Measurements from ENCODE around the gene AHCYL2. TPM values are rescaled to one million over a fixed set of nuclear protein-coding genes. Genes with fewer than 3 reads are reported as not detected.

Gene AHCYL2
- total and polyA plus RNA-seq, 2 of the 8 experiments (the other 6 are each of a cell fraction or from before 2014, with no cell fraction given): 20.7 to 25.4 TPM

GRCh38 chr7:129338450-129338849 lies 113.6 kb downstream of the AHCYL2 start:
- 86% methylated on average over 2 of the region's 2 CpGs; no CpG with 5 or more reads in 1 of the 2 experiments for WGBS, 2 experiments (ENCODE audit: extremely low coverage in 1 of 2, insufficient coverage in 1 of 2, insufficient read length in 1 of 2, insufficient replicate concordance in 2 of 2, low coverage in 1 of 2, low lambda C conversion rate in 2 of 2, missing lambda C conversion rate in 1 of 2)
- FAIRE-seq: no peak
- TF ChIP-seq SIN3A (conservative IDR thresholded peaks at IDR 0.05 in 1 of 2, IDR thresholded peaks at IDR 0.05 in 1 of 2; ENCODE audit: low read depth in 1 of 2, low read length in 2 of 2): no peak
- TF ChIP-seq SIRT6 (IDR thresholded peaks at IDR 0.05; ENCODE audit: low read length): no peak
- TF ChIP-seq TAF7 (optimal IDR thresholded peaks at IDR 0.05; ENCODE audit: borderline replicate concordance, low read depth, low read length): no peak
- no peak for TF ChIP-seq POLR2A (IDR thresholded peaks at IDR 0.05; ENCODE audit: control extremely low read depth in 1 of 2, low read depth in 2 of 2, low read length in 2 of 2)
- TF ChIP-seq MAX (IDR thresholded peaks at IDR 0.05): no peak
- no peak for TF ChIP-seq SUZ12 (IDR thresholded peaks at IDR 0.05; ENCODE audit: low read length)
- no peak for TF ChIP-seq FOSL1 (IDR thresholded peaks at IDR 0.05; ENCODE audit: insufficient read depth, low read depth, low read length)
- TF ChIP-seq RAD21 (IDR thresholded peaks at IDR 0.05 in 1 of 2, conservative IDR thresholded peaks at IDR 0.05 in 1 of 2; ENCODE audit: low read depth in 2 of 2, low read length in 2 of 2): no peak
- no peak for TF ChIP-seq KDM1A (IDR thresholded peaks at IDR 0.05; ENCODE audit: borderline replicate concordance, low read length)
- TF ChIP-seq CHD2 (IDR thresholded peaks at IDR 0.05; ENCODE audit: low read length): no peak
- no peak for TF ChIP-seq EZH2 (IDR thresholded peaks at IDR 0.05; ENCODE audit: low read depth, low read length, severe bottlenecking)
- TF ChIP-seq POU5F1 (IDR thresholded peaks at IDR 0.05; ENCODE audit: low read depth, low read length): no peak
- no peak for TF ChIP-seq BACH1 (IDR thresholded peaks at IDR 0.05; ENCODE audit: low read length)
- TF ChIP-seq RNF2 (IDR thresholded peaks at IDR 0.05; ENCODE audit: borderline replicate concordance, low read depth, low read length, missing control alignments, poor library complexity, severe bottlenecking): no peak

More at GRCh38 chr7:129338450-129338849, 113.6 kb downstream of the AHCYL2 start:
- no peak overlapping the region for H2BK5ac ChIP-seq (ENCODE audit: low read depth, low read length)
- no peak overlapping the region for H2BK15ac ChIP-seq (ENCODE audit: low read length)
- ChIA-PET POLR2A (ENCODE audit: partially characterized antibody) (no interaction called here), CTCF (ENCODE audit: partially characterized antibody) (interaction anchor here (0.7 to 1.4 kb wide), 3 partner anchors 38 to 120 kb away, joined by 3 to 5 read pairs (median 3); no protein-coding TSS in a partner anchor)
- no peak overlapping the region for H4K8ac ChIP-seq (ENCODE audit: extremely low read depth, insufficient read depth, low read length)
- H3K23ac ChIP-seq (ENCODE audit: insufficient read length): no peak overlapping the region
- no peak overlapping the region for H2AK5ac ChIP-seq (ENCODE audit: low read depth, low read length)
- H3K4ac ChIP-seq (replicated peaks; ENCODE audit: insufficient read length, low read depth, low read length): no peak overlapping the region
- no peak overlapping the region for H3K4me2 ChIP-seq (ENCODE audit: insufficient read depth in 1 of 2, low read depth in 2 of 2, low read length in 2 of 2)
- H3K9ac ChIP-seq (replicated peaks in 1 of 4; ENCODE audit: extremely low read depth in 1 of 4, low read depth in 3 of 4, low read length in 3 of 4): no peak overlapping the region
- H3K36me3 ChIP-seq (ENCODE audit: control insufficient read depth in 2 of 4, insufficient read depth in 4 of 4, low read length in 3 of 4): no peaks in the 10 kb centered on the region
- peaks cover 0 to 12% (median 2%) of the 10 kb centered on the region in 4 experiments; a peak in 2 of 7 replicates for H3K4me1 ChIP-seq (replicated peaks in 1 of 4; ENCODE audit: control insufficient read depth in 3 of 4, insufficient read depth in 4 of 4, low read length in 3 of 4)
- H2BK12ac ChIP-seq (ENCODE audit: low read depth, low read length): no peak overlapping the region
- no peak overlapping the region for H2AFZ ChIP-seq (ENCODE audit: low read length)
- H3K27ac ChIP-seq (ENCODE audit: low read depth, low read length): no peak overlapping the region
- no peaks in the 10 kb centered on the region for H3K27me3 ChIP-seq (replicated peaks in 1 of 4; ENCODE audit: control insufficient read depth in 3 of 4, extremely low read depth in 1 of 4, insufficient read depth in 3 of 4, low read length in 3 of 4)
- H3K4me3 ChIP-seq (ENCODE audit: extremely low read depth in 1 of 4, insufficient read depth in 2 of 4, low read depth in 3 of 4, low read length in 4 of 4): no peak overlapping the region
- no peak overlapping the region for H3K18ac ChIP-seq (ENCODE audit: extremely low read depth, low read length)
- H4K20me1 ChIP-seq (replicated peaks in 1 of 2; ENCODE audit: control insufficient read depth in 1 of 2, insufficient read depth in 2 of 2, low read length in 2 of 2): no peaks in the 10 kb centered on the region
- H3K79me1 ChIP-seq (ENCODE audit: low read depth, low read length): no peaks in the 10 kb centered on the region
- H3K56ac ChIP-seq (replicated peaks; ENCODE audit: insufficient read length, low read depth, low read length): no peak overlapping the region
- no peak overlapping the region for H2BK120ac ChIP-seq (replicated peaks; ENCODE audit: low read depth, low read length)
- H4K91ac ChIP-seq (replicated peaks; ENCODE audit: insufficient read length, low read length): no peak overlapping the region
- no peak overlapping the region for H4K5ac ChIP-seq (ENCODE audit: insufficient read length, low read depth, low read length)
- DNase-seq (ENCODE audit: low read depth in 1 of 2, low spot score in 2 of 2): no peak
- no peaks in the 10 kb centered on the region for H3K9me3 ChIP-seq (ENCODE audit: insufficient read depth in 2 of 2, low read depth in 1 of 2, low read length in 1 of 2)
- no peaks in the 10 kb centered on the region; the same call in 1 of the 2 replicates for H3K23me2 ChIP-seq (ENCODE audit: low read depth, low read length)
- H3K14ac ChIP-seq (ENCODE audit: insufficient read length): no peak overlapping the region
- no peaks in the 10 kb centered on the region for H3K79me2 ChIP-seq (ENCODE audit: control insufficient read depth in 1 of 2, insufficient read depth in 2 of 2, low read length in 2 of 2)
- no peak overlapping the region for H2BK20ac ChIP-seq (ENCODE audit: low read length)
